Measurements from ENCODE around the gene DHRS12.

The DHRS12 gene

GRCh38 chr13:51823863-51824262, 19.9 kb upstream of the DHRS12 start:
- Histone ChIP-seq H3K27ac (ENCODE audit: poor library complexity, severe bottlenecking) (no peak overlapping the region), H3K4me3 (ENCODE audit: severe bottlenecking) (no peak overlapping the region), H3K9me3 (ENCODE audit: severe bottlenecking) (no peaks in the 10 kb centered on the region), H3K4me1 (ENCODE audit: insufficient read depth, poor library complexity, severe bottlenecking) (peaks cover 3% of the 10 kb centered on the region), H3K27me3 (ENCODE audit: insufficient read depth, poor library complexity, severe bottlenecking) (no peaks in the 10 kb centered on the region), H3K36me3 (ENCODE audit: low read depth) (no peaks in the 10 kb centered on the region)
- TF ChIP-seq CTCF (IDR thresholded peaks at IDR 0.05; ENCODE audit: poor library complexity, severe bottlenecking), result no peak
- ATAC-seq (ENCODE audit: low read depth) (no peak), DNase-seq (ENCODE audit: low spot score) (no peak)

- no peaks in the 10 kb centered on the region for H3K36me3 ChIP-seq (ENCODE audit: low read depth)
- no peak for ATAC-seq (ENCODE audit: low read depth)
- no peak overlapping the region for H3K27ac ChIP-seq (ENCODE audit: poor library complexity, severe bottlenecking)
- H3K4me1 ChIP-seq (ENCODE audit: insufficient read depth, poor library complexity, severe bottlenecking), result peaks cover 3% of the 10 kb centered on the region
- DNase-seq (ENCODE audit: low spot score), result no peak
- no peaks in the 10 kb centered on the region for H3K9me3 ChIP-seq (ENCODE audit: severe bottlenecking)
- no peak overlapping the region for H3K4me3 ChIP-seq (ENCODE audit: severe bottlenecking)
- no peak for TF ChIP-seq CTCF (IDR thresholded peaks at IDR 0.05; ENCODE audit: poor library complexity, severe bottlenecking)
- no peaks in the 10 kb centered on the region for H3K27me3 ChIP-seq (ENCODE audit: insufficient read depth, poor library complexity, severe bottlenecking)
Observed at GRCh38 chr13:51823359-51823758, 19.4 kb upstream of the DHRS12 start.

- Histone ChIP-seq H3K27ac (ENCODE audit: poor library complexity, severe bottlenecking) (no peak overlapping the region), H3K27me3 (ENCODE audit: insufficient read depth, poor library complexity, severe bottlenecking) (no peaks in the 10 kb centered on the region), H3K4me1 (ENCODE audit: insufficient read depth, poor library complexity, severe bottlenecking) (peaks cover 3% of the 10 kb centered on the region), H3K36me3 (ENCODE audit: low read depth) (no peaks in the 10 kb centered on the region), H3K9me3 (ENCODE audit: severe bottlenecking) (no peaks in the 10 kb centered on the region), H3K4me3 (ENCODE audit: severe bottlenecking) (no peak overlapping the region)
- ATAC-seq (ENCODE audit: low read depth) (no peak), DNase-seq (ENCODE audit: low spot score) (no peak)
- TF ChIP-seq CTCF (IDR thresholded peaks at IDR 0.05; ENCODE audit: poor library complexity, severe bottlenecking), result no peak
Observed at GRCh38 chr13:51822106-51822815, 18.3 kb upstream of the DHRS12 start.

GRCh38 chr13:51821606-51822005, 17.6 kb upstream of the DHRS12 start:
- DNase-seq (ENCODE audit: low spot score), result no peak
- Histone ChIP-seq H3K27ac (ENCODE audit: poor library complexity, severe bottlenecking) (no peak overlapping the region), H3K27me3 (ENCODE audit: insufficient read depth, poor library complexity, severe bottlenecking) (no peaks in the 10 kb centered on the region), H3K9me3 (ENCODE audit: severe bottlenecking) (no peaks in the 10 kb centered on the region), H3K36me3 (ENCODE audit: low read depth) (no peaks in the 10 kb centered on the region), H3K4me3 (ENCODE audit: severe bottlenecking) (no peak overlapping the region), H3K4me1 (ENCODE audit: insufficient read depth, poor library complexity, severe bottlenecking) (peaks cover 5% of the 10 kb centered on the region)
- ATAC-seq (ENCODE audit: low read depth), result no peak
- no peak for TF ChIP-seq CTCF (IDR thresholded peaks at IDR 0.05; ENCODE audit: poor library complexity, severe bottlenecking)

- ATAC-seq (ENCODE audit: low read depth), result no peak
- peaks cover 8% of the 10 kb centered on the region for H3K4me1 ChIP-seq (ENCODE audit: insufficient read depth, poor library complexity, severe bottlenecking)
- no peak for TF ChIP-seq CTCF (IDR thresholded peaks at IDR 0.05; ENCODE audit: poor library complexity, severe bottlenecking)
- no peak overlapping the region for H3K4me3 ChIP-seq (ENCODE audit: severe bottlenecking)
- no peak overlapping the region for H3K27ac ChIP-seq (ENCODE audit: poor library complexity, severe bottlenecking)
- H3K36me3 ChIP-seq (ENCODE audit: low read depth), result no peaks in the 10 kb centered on the region
- H3K9me3 ChIP-seq (ENCODE audit: severe bottlenecking), result no peaks in the 10 kb centered on the region
- DNase-seq (ENCODE audit: low spot score), result no peak
- no peaks in the 10 kb centered on the region for H3K27me3 ChIP-seq (ENCODE audit: insufficient read depth, poor library complexity, severe bottlenecking)
Observed at GRCh38 chr13:51820016-51820597, 16.1 kb upstream of the DHRS12 start.

Data from RWPE2 (cell line).